Activated CD8-positive, alpha-beta memory T cell treated with anti-CD3 and anti-CD28 coated beads, Interleukin-2, amount 50 U/mL, for 1 hour (primary cell): ENCODE results near the gene KPNA3.

Experiments used
- DNase-seq: peaks from one replicate; pipeline ENCODE4 v3.0.0-alpha.2; 2020; ENCODE audit errors: extremely low read depth

Gene KPNA3

DNA sequence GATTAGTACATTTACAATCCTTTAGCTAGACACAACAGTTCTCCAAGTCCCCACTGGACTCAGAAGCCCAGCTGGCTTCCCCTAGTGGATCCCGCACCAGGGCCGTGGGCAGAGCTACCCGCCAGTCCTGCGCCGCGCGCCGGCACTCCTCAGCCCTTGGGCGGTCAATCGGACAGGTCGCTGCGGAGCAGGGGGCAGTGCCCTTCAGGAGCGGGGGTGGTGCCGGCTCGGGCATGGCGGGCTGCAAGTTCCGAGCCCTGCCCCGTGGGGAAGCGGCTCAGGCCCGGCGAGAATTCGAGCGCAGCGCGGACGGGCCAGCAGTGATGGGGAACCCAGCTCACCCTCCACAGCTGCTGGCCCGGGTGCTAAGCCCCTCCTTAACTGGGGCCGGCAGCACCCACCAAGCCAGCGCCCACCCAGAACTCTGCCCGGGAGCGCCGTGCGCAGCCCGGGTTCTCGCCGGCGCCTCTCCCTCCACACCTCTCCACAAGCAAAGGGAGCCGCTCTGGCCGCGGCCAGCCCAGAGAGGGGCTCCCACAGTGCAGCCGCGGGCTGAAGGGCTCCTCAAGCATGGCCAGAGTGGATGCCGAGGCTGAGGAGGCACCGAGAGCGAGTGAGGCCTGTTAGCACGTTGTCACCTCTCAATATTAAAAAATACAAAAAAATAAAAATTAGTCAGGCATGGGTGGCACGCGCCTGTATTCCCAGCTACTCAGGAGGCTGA lies 114.1 kb downstream of the KPNA3 start:
- no peak for DNase-seq

DNA sequence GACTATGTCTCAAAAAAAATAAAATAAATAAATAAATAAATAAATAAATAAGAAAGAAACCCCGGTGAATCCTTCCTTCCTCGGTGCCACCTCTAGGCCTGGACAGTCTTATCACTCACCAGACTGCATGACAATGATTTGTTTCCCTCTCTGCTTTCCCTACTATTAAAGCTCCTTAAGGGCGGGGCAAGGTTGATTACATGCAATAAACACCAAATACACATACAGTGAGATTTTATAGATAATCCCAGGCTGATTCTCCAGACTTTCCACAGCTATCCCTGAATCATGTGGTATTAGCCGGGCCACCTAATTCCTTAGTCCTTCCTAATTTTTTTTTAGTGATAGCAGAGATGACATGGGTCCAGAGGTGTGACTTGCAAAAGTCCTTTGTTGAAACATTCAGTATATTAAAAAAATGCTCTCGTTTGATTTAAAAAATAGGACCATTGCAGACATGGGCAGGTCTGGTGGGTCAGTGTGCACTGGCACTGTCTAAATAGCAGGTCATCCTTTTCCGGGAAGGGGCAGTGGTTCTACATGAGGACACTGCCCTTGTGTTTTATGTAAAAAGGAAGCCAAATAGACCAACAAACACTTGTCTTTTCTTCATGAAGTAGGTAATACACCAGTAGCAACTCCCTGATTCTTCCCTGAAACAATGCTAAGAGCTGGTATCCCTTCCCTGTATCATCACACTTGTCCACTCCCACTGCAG lies 115.7 kb downstream of the KPNA3 start:
- no peak for DNase-seq

- no peak for DNase-seq
Measured at GRCh38 chr13:49670828-49671227, 121.7 kb downstream of the KPNA3 start.

DNA sequence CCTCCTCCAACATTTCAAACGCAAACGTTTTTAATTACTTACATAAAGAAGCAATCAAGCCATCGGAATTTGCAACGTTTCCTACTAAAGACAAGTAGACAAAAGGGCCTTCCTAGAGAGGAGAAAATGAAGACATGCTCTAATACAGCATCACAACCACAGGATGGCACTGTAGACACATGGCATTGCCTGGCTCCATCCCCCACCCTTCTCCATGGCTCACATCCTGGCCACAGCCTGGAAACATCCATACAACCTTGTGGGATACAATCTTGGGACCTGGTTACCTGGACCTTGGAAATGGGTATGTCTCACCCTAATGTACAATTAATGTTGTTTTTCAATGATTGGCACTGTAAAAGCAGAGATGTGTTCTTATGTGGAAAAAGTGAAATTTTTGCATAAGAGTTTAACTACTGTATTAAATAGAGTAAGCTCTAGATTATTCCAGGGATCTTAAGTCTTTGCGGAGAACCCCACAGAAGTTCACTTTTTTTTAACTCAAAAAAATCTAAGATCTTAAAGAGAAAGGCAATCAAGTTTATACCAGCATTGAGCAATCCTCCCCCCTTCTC lies 122.7 kb downstream of the KPNA3 start:
- DNase-seq: no peak

GRCh38 chr13:49667773-49668172 lies 124.7 kb downstream of the KPNA3 start:
- DNase-seq: no peak

DNA sequence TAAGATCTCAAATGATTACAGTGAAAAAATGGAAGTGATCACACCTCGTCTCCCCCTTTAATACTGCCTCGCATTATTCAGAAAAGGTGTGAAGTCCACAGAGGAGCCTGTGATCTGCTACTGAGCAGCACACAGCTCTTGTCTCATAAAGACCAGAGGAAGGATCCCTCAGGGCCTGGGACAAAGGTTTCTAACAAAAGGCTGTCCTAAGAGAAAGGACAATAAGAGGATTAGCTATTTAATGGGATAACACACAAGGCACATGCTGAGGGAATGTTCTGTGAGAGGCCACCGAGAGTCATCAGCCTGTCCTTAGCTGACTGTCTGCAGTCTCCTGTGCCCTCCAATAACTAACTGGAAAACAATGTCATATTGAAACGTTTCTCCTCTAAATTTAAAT lies 127.9 kb downstream of the KPNA3 start:
- DNase-seq: no peak

- no peak for DNase-seq
Measured at GRCh38 chr13:49657241-49657641, 135.2 kb downstream of the KPNA3 start.

GRCh38 chr13:49655906-49656305 lies 136.6 kb downstream of the KPNA3 start:
- no peak for DNase-seq

DNA sequence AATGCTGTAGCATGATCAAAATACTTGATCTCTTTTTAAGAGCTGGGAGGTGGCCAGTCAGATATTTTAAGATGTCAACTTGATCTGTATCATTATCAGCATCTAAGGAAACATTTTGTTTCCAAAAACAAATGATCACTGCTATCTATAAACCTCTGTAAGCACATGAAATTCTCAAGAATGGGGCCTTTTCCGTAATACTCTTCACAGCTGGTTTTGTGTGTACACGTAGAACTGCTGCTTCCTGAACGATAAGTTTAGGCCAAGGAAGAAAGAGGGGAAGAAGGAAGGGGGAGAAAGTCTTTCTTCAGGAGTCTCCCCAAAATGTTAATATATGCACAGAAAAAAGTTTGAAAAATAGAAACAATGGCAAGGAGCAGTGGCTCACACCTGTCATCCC lies 138.5 kb downstream of the KPNA3 start:
- DNase-seq: no peak

GRCh38 chr13:49653478-49653877 lies 139.0 kb downstream of the KPNA3 start:
- DNase-seq: no peak

- DNase-seq: no peak
Measured at GRCh38 chr13:49652355-49653305, 139.9 kb downstream of the KPNA3 start.

DNA sequence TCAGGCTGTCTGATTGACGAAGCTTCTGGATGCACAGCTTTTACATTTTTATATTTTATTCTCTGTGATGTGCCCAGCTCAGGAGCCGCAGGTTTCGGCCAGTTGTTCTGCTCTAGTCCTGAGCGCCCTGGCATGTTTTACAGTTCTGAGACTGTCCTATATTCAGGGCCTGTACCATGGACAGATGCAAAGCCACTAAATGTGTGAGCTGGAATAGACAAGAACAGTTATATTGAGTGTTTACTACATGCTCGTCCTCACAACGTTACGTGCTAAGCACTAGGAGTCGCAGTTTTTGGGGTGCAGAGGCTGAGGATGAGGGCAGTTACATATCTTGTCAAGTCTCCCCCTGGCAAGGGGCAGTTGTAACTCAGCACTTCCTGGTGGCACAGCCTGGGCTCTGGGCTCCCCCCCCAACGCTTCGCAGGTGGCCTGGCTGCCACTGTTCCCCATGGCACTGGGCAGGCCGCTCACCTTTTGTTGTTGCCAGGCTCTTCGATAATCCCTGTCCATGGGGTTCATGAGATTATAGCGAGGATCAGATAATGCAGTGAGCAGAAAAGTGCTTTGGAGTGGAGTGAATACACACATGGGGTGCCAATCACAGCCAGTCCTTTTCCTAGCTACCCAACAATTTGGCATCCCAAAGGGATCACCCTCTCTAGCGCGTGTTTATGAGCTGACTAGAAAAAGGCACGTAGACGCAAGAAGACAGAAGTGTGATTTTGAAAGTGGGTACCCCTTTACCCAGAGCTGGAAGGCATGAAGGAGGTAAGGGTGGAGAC lies 140.7 kb downstream of the KPNA3 start:
- DNase-seq: no peak

GRCh38 chr13:49649963-49650312 lies 142.5 kb downstream of the KPNA3 start:
- no peak for DNase-seq
